Lower leg skin (tissue), 4 donors: ENCODE measurements around the gene SPHKAP. TPM values are rescaled to one million over a fixed set of nuclear protein-coding genes. Genes with fewer than 3 reads are reported as not detected.
"Not testable (repeated sequence)": the region's sequence is repeated elsewhere in the genome, so short reads cannot be mapped to it uniquely, and the experiment has no call there.

Experiments used
- DNase-seq, 2 donors: peaks; one replicate each; pipeline ENCODE4 v3.0.0-alpha.2; 2019; ENCODE audit warnings: low spot score in 2 of 2
- H3K4me3 ChIP-seq: fragments of 200-600 bp; sonication (generic); 2 replicates; pipeline ENCODE4 v1.5.1; 2017; ENCODE audit warnings: mild to moderate bottlenecking, low read depth; ENCODE audit not compliant: poor library complexity, severe bottlenecking
- CTCF ChIP-seq, 3 donors: fragments of 450-650 bp; IDR thresholded peaks; one replicate each; pipeline ENCODE4 v1.5.1; 2016; ENCODE audit warnings: antibody characterized with exemption in 3 of 3, mild to moderate bottlenecking in 3 of 3, moderate library complexity in 2 of 3
- POLR2A ChIP-seq, 2 donors: fragments of 450-650 bp; IDR thresholded peaks; one replicate each; pipeline ENCODE4 v1.6.1; 2016 to 2017; ENCODE audit warnings: antibody characterized with exemption in 2 of 2, mild to moderate bottlenecking in 1 of 2, moderate library complexity in 1 of 2
- WGBS, 2 donors: methylation state at CpG; one replicate each; pipeline ENCODE4 v1.1.5; 2018; 5-methylcytosine and 5-hydroxymethylcytosine counted together
- intact Hi-C: fragments of 100-400 bp; cut with DNase I; formaldehyde crosslinking; loops from one replicate; pipeline ENCODE4 v1.15.0; 2023; ENCODE audit warnings: low total_unique reads
- total RNA-seq, 4 donors: library from RNA; depleted of rRNA; stranded (reverse); fragments of >200 nt; gene quantifications; one replicate each; pipeline ENCODE4 v1.1.0, GENCODE V29; 2016

SPHKAP gene, protein sequence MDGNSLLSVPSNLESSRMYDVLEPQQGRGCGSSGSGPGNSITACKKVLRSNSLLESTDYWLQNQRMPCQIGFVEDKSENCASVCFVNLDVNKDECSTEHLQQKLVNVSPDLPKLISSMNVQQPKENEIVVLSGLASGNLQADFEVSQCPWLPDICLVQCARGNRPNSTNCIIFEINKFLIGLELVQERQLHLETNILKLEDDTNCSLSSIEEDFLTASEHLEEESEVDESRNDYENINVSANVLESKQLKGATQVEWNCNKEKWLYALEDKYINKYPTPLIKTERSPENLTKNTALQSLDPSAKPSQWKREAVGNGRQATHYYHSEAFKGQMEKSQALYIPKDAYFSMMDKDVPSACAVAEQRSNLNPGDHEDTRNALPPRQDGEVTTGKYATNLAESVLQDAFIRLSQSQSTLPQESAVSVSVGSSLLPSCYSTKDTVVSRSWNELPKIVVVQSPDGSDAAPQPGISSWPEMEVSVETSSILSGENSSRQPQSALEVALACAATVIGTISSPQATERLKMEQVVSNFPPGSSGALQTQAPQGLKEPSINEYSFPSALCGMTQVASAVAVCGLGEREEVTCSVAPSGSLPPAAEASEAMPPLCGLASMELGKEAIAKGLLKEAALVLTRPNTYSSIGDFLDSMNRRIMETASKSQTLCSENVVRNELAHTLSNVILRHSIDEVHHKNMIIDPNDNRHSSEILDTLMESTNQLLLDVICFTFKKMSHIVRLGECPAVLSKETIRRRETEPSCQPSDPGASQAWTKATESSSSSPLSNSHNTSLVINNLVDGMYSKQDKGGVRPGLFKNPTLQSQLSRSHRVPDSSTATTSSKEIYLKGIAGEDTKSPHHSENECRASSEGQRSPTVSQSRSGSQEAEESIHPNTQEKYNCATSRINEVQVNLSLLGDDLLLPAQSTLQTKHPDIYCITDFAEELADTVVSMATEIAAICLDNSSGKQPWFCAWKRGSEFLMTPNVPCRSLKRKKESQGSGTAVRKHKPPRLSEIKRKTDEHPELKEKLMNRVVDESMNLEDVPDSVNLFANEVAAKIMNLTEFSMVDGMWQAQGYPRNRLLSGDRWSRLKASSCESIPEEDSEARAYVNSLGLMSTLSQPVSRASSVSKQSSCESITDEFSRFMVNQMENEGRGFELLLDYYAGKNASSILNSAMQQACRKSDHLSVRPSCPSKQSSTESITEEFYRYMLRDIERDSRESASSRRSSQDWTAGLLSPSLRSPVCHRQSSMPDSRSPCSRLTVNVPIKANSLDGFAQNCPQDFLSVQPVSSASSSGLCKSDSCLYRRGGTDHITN (N-terminal part only)
- total RNA-seq: under 1 TPM; 0.05 to 0.49 (median 0.18) TPM

DNA sequence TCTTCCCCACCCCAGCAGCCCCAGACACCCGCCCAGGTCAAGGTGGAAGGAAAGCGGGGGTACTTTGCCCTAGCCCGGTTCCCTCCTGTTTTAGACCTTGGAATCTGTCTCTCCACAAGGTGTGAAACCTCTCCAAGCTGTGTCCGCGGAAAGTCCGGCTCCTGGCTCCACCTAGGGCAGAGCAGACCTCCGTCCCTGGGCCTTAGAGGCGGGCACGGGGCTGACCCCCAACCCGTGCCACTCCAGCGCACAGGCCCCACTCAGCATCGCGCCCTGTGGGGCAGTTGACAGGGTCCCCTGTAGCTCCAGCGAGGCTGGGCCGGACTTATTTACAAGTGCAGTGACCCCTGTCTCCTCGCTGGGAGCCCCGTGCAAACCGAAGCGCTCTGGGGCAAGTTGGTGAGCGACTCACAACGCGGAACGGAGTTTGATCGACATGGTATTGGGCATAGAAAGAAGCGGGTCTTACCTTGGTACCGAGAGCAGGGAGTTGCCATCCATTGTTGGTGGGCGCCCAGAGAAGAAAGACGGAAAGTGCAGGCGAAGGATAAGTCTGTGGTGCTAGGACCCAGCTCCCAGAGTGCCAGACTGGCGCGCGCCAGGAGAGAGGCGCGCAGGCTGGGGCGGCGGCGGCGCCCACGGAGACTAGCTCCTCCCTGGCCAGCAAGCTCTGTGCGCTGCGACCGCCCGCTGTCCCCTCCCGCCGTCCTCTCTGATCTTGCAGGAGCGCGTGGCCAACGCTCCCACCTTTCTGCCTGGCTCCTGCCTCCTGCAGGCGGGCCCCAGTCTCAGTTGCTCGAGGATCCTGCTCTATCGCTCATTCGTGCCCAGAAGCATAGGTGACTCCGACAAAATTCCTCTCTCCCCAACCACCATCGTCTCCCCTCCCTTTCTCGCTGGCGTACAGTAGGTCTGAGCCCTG lies at the start of gene SPHKAP:
TSS of gene SPHKAP (minus strand) at position 590 of the 922 bp plus-strand sequence. CDS start at position 501, 89 bp downstream.
- H3K4me3 ChIP-seq: no peak within 1 kb of the TSS
- TF ChIP-seq POLR2A (IDR thresholded peaks at IDR 0.05) (no peak), CTCF (IDR thresholded peaks at IDR 0.05) (no peak)
- intact Hi-C loops: no loop called here
- no peak for DNase-seq
- WGBS, 2 donors: 2 to 4% methylated on average over 29 to 48 of the region's 56 CpGs

DNA sequence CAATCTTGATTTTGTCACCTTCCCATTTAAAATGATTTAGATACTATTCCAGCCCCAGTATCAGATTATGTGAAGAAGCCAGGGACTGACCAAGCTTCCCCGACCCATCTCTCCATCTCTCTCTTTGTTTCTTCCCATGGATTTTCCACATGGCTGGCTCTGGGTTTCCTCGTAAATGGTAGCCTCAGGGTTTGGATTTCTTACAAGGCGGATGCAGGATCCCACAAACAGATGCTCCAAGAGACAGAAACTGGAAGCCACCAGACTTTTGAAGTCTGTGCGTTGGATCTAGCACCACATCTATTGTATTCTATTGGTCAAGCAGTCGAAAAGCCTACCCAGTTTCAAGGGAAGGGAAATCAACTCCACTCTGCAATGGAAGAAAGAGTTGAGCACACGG lies 46.0 kb upstream of the SPHKAP start:
- no peak overlapping the region for H3K4me3 ChIP-seq
- TF ChIP-seq POLR2A (IDR thresholded peaks at IDR 0.05) (no peak), CTCF (IDR thresholded peaks at IDR 0.05) (no peak)
- intact Hi-C loops: no loop called here
- no peak for DNase-seq
- 64 to 76% methylated on average over 6 of the region's 6 CpGs for WGBS, 2 donors

GRCh38 chr2:228224410-228224809 lies 42.9 kb upstream of the SPHKAP start:
- intact Hi-C loops: no loop called here
- H3K4me3 ChIP-seq: no peak overlapping the region
- TF ChIP-seq CTCF (IDR thresholded peaks at IDR 0.05) (no peak), POLR2A (IDR thresholded peaks at IDR 0.05) (no peak)
- DNase-seq: no peak

DNA sequence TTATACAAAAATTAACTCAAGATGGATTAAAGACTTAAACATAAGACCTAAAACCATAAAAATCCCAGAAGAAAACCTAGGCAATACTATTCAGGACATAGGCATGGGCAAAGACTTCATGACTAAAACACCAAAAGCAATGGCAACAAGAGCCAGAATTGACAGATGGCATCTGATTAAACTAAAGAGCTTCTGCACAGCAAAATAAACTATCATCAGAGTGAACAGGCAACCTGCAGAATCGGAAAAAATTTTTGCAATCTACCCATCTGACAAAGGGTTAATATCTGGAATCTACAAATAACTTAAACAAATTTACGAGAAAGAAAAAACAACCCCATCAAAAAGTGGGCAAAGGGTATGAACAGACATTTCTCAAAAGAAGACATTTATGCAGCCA lies 37.1 kb upstream of the SPHKAP start:
- DNase-seq, intact Hi-C loops: not testable (repeated sequence)
- 76 to 77% methylated on average over 2 of the region's 2 CpGs for WGBS, 2 donors

DNA sequence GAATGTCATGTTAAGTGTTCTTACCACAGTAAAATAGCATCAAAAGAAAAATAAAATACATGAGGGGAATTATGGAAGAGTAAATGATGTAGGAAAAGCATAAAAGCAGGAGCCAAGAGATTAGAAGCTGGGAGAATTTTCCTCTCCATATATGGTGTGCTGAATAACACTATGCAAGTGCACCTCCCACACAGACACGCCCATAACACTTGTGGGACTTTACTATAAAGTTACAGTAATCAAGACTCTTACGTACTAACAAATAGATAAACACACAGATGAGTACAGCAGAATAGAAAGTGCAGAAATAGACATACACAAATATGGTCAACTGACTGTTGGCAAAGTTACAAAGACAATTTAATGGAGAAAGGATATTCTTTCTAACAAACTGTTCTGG lies 16.0 kb upstream of the SPHKAP start:
- no peak for DNase-seq
- TF ChIP-seq POLR2A (IDR thresholded peaks at IDR 0.05): no peak
- TF ChIP-seq CTCF (IDR thresholded peaks at IDR 0.05): no peak
- no peak overlapping the region for H3K4me3 ChIP-seq
- intact Hi-C loops: no loop called here
- WGBS, 2 donors: 75 to 77% methylated on average over 2 of the region's 2 CpGs

More for the DNA sequence above, 37.1 kb upstream of the SPHKAP start:
- not testable (repeated sequence) for H3K4me3 ChIP-seq
